Parathyroid adenoma (tissue), 2 donors: ENCODE measurements around the gene PHYKPL.

Experiments
- H2AFZ ChIP-seq: fragments of 300-600 bp; sonication (generic); one replicate; pipeline ENCODE4 v1.7.0; 2017; ENCODE audit warnings: antibody characterized with exemption, mild to moderate bottlenecking
- H3K27ac ChIP-seq: fragments of 300-600 bp; sonication (generic); one replicate; pipeline ENCODE4 v1.7.0; 2017
- H3K27me3 ChIP-seq: fragments of 300-600 bp; sonication (generic); one replicate; pipeline ENCODE4 v1.7.0; 2017; ENCODE audit warnings: low read length; ENCODE audit not compliant: control insufficient read depth, insufficient read depth
- H3K36me3 ChIP-seq: fragments of 300-600 bp; sonication (generic); one replicate; pipeline ENCODE4 v1.7.0; 2017; ENCODE audit warnings: low read length; ENCODE audit not compliant: control insufficient read depth, insufficient read depth
- H3K4me1 ChIP-seq: fragments of 300-600 bp; sonication (generic); one replicate; pipeline ENCODE4 v1.7.0; 2017; ENCODE audit warnings: control low read depth
- H3K4me2 ChIP-seq: fragments of 300-600 bp; sonication (generic); one replicate; pipeline ENCODE4 v1.7.0; 2017; ENCODE audit warnings: low read length
- H3K4me3 ChIP-seq: fragments of 300-600 bp; sonication (generic); one replicate; pipeline ENCODE4 v1.7.0; 2017; ENCODE audit warnings: low read depth, low read length
- H3K79me2 ChIP-seq: fragments of 300-600 bp; sonication (generic); one replicate; pipeline ENCODE4 v1.7.0; 2017; ENCODE audit warnings: control low read depth
- H3K9ac ChIP-seq: fragments of 300-600 bp; sonication (generic); one replicate; pipeline ENCODE4 v1.7.0; 2017; ENCODE audit warnings: mild to moderate bottlenecking
- H3K9me3 ChIP-seq: fragments of 300-600 bp; sonication (generic); one replicate; pipeline ENCODE4 v1.7.0; 2017; ENCODE audit warnings: low read length; ENCODE audit not compliant: control insufficient read depth
- TF ChIP-seq, protein P1 (sequence below): fragments of 300-600 bp; sonication (generic); IDR thresholded peaks from one replicate; pipeline ENCODE4 v1.7.0; 2017; ENCODE audit warnings: antibody characterized with exemption, mild to moderate bottlenecking
- donor health status: primary hyperparathyroidism.

The PHYKPL gene

DNA sequence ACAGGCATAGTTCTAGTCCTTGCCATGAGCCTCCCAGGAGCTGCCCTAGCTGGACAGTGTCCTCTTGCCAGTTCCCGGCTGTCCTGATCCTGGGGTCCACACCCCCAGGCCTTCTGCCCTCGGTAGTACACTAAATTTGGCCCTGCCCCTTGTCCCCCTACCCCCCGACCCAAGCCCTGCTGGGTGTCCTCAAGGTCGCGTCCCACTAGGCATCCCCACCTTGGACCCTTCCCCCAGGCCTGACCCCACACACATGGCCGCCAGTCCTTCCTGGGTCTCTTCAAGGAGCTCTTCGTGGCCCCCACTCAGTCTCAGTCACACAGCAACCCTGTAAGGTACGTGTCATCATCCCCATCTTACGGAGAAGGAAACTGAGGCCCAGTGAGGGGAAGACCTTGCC lies 40.0 kb upstream of the PHYKPL start:
- no peak overlapping the region for H3K27ac ChIP-seq

GRCh38 chr5:178271726-178272479 lies 39.3 kb upstream of the PHYKPL start:
- Histone ChIP-seq H3K4me3 (no peak overlapping the region), H3K9me3 (no peaks in the 10 kb centered on the region), H3K27me3 (no peaks in the 10 kb centered on the region), H3K36me3 (no peaks in the 10 kb centered on the region), H3K9ac (no peak overlapping the region), H3K79me2 (no peaks in the 10 kb centered on the region), H3K4me2 (no peak overlapping the region), H3K27ac (no peak overlapping the region), H2AFZ (no peak overlapping the region), H3K4me1 (no peaks in the 10 kb centered on the region)
- TF ChIP-seq, protein P1, sequence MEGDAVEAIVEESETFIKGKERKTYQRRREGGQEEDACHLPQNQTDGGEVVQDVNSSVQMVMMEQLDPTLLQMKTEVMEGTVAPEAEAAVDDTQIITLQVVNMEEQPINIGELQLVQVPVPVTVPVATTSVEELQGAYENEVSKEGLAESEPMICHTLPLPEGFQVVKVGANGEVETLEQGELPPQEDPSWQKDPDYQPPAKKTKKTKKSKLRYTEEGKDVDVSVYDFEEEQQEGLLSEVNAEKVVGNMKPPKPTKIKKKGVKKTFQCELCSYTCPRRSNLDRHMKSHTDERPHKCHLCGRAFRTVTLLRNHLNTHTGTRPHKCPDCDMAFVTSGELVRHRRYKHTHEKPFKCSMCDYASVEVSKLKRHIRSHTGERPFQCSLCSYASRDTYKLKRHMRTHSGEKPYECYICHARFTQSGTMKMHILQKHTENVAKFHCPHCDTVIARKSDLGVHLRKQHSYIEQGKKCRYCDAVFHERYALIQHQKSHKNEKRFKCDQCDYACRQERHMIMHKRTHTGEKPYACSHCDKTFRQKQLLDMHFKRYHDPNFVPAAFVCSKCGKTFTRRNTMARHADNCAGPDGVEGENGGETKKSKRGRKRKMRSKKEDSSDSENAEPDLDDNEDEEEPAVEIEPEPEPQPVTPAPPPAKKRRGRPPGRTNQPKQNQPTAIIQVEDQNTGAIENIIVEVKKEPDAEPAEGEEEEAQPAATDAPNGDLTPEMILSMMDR: no peak

More for the DNA sequence above, 40.0 kb upstream of the PHYKPL start:
- Histone ChIP-seq H3K4me1 (no peaks in the 10 kb centered on the region), H3K4me2 (no peak overlapping the region), H3K9ac (no peak overlapping the region), H2AFZ (no peak overlapping the region), H3K27me3 (no peaks in the 10 kb centered on the region), H3K79me2 (no peaks in the 10 kb centered on the region), H3K4me3 (no peak overlapping the region), H3K36me3 (no peaks in the 10 kb centered on the region), H3K9me3 (no peaks in the 10 kb centered on the region)
- TF ChIP-seq, protein P1: no peak

DNA sequence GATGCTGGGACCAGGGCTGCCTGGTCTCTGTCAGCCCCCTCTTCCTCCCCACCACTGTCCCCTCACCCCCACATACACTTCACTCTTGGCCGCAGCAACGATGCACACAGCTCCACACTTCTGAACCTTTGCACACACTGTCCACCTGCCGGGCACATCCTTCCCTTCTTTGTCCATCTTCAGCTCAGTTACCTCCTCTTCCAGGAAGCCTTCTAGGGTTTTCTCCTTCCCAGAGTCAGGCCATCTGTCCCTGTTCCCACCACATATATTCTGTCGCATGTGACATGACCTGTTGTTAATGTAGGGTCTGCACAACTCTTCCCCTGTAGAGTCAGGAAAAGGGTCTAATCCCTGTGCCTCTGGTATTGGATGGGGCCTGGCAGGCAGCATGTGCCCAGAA lies 38.6 kb upstream of the PHYKPL start:
- Histone ChIP-seq H3K79me2 (no peaks in the 10 kb centered on the region), H3K4me2 (no peak overlapping the region), H3K9me3 (no peaks in the 10 kb centered on the region), H2AFZ (no peak overlapping the region), H3K4me3 (no peak overlapping the region), H3K27ac (no peak overlapping the region), H3K9ac (no peak overlapping the region), H3K4me1 (no peaks in the 10 kb centered on the region), H3K27me3 (no peaks in the 10 kb centered on the region), H3K36me3 (no peaks in the 10 kb centered on the region)
- TF ChIP-seq, protein P1: no peak

DNA sequence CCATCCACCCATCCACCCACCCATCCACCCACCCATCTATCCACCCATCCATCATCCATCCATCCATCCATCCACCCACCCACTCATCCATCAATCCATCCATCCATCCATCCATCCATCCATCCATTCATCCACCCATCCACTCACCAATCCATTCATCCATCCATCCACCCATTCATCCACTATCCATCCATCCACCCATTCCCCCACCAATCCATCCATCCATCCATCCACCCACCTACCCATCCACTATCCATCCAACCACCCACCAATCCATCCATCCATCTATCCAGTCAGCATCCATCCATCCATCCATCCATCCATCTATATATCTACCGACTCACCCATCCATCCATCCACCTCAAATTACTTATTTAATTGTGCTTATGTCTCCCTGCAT lies 36.9 kb upstream of the PHYKPL start:
- H3K9ac ChIP-seq: no peak overlapping the region
- H2AFZ ChIP-seq: no peak overlapping the region
- H3K4me2 ChIP-seq: no peak overlapping the region
- TF ChIP-seq, protein P1: no peak
- no peaks in the 10 kb centered on the region for H3K9me3 ChIP-seq
- no peaks in the 10 kb centered on the region for H3K79me2 ChIP-seq
- H3K27me3 ChIP-seq: no peaks in the 10 kb centered on the region
- H3K4me3 ChIP-seq: no peak overlapping the region
- no peak overlapping the region for H3K27ac ChIP-seq
- H3K4me1 ChIP-seq: no peaks in the 10 kb centered on the region
- no peaks in the 10 kb centered on the region for H3K36me3 ChIP-seq

DNA sequence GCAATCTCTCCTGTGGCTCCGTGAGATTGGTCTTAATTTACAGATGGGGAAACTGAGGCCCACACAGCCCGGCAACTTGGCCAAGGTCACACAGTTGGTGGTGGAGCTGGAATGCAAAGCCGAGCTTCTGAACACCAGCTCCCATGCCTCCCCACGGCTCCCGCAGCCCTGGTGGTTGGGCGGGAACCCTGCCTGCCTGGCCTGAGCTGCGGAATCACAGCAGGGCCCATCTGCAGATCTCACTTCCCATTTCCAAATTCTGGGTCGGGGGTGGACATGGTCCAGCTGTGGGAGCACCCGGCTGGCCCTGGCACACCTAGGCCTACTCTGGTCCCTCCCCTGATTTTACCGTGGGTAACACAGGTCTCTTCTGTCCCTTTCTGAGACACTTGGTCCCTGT lies 35.3 kb upstream of the PHYKPL start:
- Histone ChIP-seq H3K36me3 (no peaks in the 10 kb centered on the region), H3K9me3 (no peaks in the 10 kb centered on the region), H2AFZ (no peak overlapping the region), H3K4me1 (no peaks in the 10 kb centered on the region), H3K9ac (no peak overlapping the region), H3K27ac (no peak overlapping the region), H3K27me3 (no peaks in the 10 kb centered on the region), H3K79me2 (no peaks in the 10 kb centered on the region), H3K4me3 (no peak overlapping the region), H3K4me2 (no peak overlapping the region)
- TF ChIP-seq, protein P1: no peak
